ENCODE results near the gene HMGCS2. TPM values are rescaled to one million over a fixed set of nuclear protein-coding genes. Genes with fewer than 3 reads are reported as not detected.

HMGCS2 gene
- total RNA-seq, result 1 to 10 TPM in 1 of 4 donors, under 1 TPM in 1, not detected in 2; 0.83 to 1.1 TPM

DNA sequence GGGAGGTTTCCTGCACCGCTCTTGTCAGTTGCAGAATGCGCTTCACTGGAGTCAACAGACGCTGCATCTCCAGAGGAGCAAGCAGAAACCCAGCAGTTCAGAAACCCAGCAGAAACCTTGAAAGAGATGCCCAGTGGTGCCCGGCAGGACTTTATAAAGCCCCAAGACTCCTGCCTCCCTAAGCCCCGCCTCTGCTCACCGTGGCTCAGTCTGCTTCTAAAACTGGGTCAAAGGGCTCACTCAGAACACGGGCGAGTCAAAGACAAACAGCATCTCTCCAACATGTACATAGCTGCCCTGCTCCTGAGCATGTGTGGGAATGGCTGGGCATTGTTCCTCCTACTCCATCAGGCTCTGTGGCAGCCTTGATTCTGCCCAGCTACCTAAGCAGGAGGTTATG lies at the start of gene HMGCS2:
HMGCS2 (minus strand) TSS at position 128 of the 400 bp plus-strand sequence; CDS start at position 67, 61 bp downstream.
- Histone ChIP-seq H3K9me3 (no peaks in the 10 kb centered on the region), H3K27ac (replicated peaks in 1 of 4) (peak within 1 kb of the TSS in 1 of 4 donors; percentile 10), H3K27me3 (no peaks in the 10 kb centered on the region), H3K4me3 (no peak within 1 kb of the TSS), H3K36me3 (no peaks in the 10 kb centered on the region), H3K4me1 (peaks cover 15 to 37% (median 28%) of the 10 kb centered on the region in 4 donors)
- WGBS, result 67% methylated on average over 8 of the region's 8 CpGs
- intact Hi-C loops (cut with DNase I), result no loop called here
- TF ChIP-seq POLR2AphosphoS5 (IDR thresholded peaks at IDR 0.05), result no peak
- no peak for TF ChIP-seq EP300 (IDR thresholded peaks at IDR 0.05)
- no peak for TF ChIP-seq POLR2A (IDR thresholded peaks at IDR 0.05; ENCODE audit: low read depth)
- peak; percentile 80 for DNase-seq (ENCODE audit: extremely low spot score)

DNA sequence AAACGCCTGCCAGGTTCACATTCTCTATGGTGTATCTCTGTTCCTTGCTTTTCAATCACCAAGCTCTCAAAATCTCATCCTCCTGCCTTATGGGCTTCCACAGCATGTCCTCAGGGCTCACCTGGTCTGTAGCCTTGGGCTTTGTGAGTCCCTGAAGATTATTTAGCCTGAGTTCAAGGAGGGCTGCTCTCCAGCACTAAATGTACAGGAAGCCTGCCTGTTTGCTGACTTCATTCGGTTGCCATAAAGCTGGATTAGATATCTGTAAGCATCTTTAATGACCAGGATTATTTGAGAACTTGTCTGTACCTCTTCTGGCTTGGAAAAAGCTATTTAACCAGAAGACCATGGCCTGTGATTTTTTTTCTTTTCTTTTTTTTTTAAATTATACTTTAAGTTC lies 49.5 kb upstream of the HMGCS2 start:
- H3K36me3 ChIP-seq, result no peaks in the 10 kb centered on the region
- WGBS, result 78% methylated on average over 2 of the region's 2 CpGs
- H3K4me3 ChIP-seq, result no peak overlapping the region
- H3K27ac ChIP-seq (replicated peaks in 1 of 4), result no peak overlapping the region
- no peaks in the 10 kb centered on the region for H3K9me3 ChIP-seq
- TF ChIP-seq, protein P1, sequence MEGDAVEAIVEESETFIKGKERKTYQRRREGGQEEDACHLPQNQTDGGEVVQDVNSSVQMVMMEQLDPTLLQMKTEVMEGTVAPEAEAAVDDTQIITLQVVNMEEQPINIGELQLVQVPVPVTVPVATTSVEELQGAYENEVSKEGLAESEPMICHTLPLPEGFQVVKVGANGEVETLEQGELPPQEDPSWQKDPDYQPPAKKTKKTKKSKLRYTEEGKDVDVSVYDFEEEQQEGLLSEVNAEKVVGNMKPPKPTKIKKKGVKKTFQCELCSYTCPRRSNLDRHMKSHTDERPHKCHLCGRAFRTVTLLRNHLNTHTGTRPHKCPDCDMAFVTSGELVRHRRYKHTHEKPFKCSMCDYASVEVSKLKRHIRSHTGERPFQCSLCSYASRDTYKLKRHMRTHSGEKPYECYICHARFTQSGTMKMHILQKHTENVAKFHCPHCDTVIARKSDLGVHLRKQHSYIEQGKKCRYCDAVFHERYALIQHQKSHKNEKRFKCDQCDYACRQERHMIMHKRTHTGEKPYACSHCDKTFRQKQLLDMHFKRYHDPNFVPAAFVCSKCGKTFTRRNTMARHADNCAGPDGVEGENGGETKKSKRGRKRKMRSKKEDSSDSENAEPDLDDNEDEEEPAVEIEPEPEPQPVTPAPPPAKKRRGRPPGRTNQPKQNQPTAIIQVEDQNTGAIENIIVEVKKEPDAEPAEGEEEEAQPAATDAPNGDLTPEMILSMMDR (IDR thresholded peaks at IDR 0.05), result no peak
- TF ChIP-seq POLR2A (IDR thresholded peaks at IDR 0.05; ENCODE audit: low read depth) (no peak), POLR2AphosphoS5 (IDR thresholded peaks at IDR 0.05) (no peak), EP300 (IDR thresholded peaks at IDR 0.05) (no peak)
- intact Hi-C loops (cut with DNase I), result no loop called here
- peaks cover 0 to 7% (median 0%) of the 10 kb centered on the region in 4 donors for H3K27me3 ChIP-seq
- H3K4me1 ChIP-seq, result no peaks in the 10 kb centered on the region
- no peak for DNase-seq (ENCODE audit: extremely low spot score)

DNA sequence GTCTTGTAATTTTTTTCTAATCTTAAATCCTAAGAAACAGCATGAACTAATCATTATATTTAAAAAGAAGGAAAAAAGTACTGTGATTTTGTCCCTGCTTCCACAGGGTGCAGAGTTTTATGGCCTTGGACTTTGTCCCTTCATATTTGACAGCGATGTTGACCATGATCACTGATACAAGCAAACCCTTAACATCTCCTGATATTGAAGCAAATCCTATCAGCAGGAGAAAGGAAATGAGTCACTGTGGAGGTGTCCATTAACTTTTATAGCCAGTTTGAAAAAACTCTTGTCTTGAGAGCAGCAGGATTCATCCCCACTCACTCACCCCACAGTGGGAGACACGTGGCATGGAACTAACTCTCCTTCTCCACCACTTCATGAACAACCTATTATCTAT lies 47.7 kb upstream of the HMGCS2 start:
- H3K36me3 ChIP-seq, result no peaks in the 10 kb centered on the region
- DNase-seq (ENCODE audit: extremely low spot score), result no peak
- H3K4me3 ChIP-seq, result no peak overlapping the region
- intact Hi-C loops (cut with DNase I), result no loop called here
- H3K27ac ChIP-seq (replicated peaks in 1 of 4), result no peak overlapping the region
- no peaks in the 10 kb centered on the region for H3K9me3 ChIP-seq
- no peaks in the 10 kb centered on the region for H3K27me3 ChIP-seq
- 90% methylated on average over 2 of the region's 2 CpGs for WGBS
- no peaks in the 10 kb centered on the region for H3K4me1 ChIP-seq
- no peak for TF ChIP-seq POLR2AphosphoS5 (IDR thresholded peaks at IDR 0.05)
- TF ChIP-seq, protein P1 (IDR thresholded peaks at IDR 0.05), result no peak
- no peak for TF ChIP-seq EP300 (IDR thresholded peaks at IDR 0.05)
- TF ChIP-seq POLR2A (IDR thresholded peaks at IDR 0.05; ENCODE audit: low read depth), result no peak

DNA sequence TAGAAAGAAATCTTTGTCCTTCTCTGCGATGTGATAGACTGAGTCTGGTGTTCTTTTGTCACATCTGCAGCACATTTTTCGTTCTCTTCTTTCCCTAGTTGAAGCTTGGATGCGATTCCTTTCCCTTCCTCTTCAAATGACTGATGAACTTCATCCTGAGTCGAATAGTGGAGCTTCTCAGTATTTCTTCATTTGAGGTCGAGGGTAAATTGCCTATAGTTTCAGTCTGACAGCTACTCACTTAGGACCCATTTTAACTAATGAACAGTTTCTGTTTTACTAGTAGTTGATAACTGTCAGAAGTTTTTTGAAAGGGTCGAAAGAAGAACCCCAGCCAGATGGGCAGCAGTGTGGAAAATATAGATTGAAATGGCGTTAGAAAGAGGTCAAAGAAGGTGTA lies 47.2 kb upstream of the HMGCS2 start:
- Histone ChIP-seq H3K36me3 (no peaks in the 10 kb centered on the region), H3K4me1 (no peaks in the 10 kb centered on the region), H3K27ac (replicated peaks in 1 of 4) (no peak overlapping the region), H3K27me3 (no peaks in the 10 kb centered on the region), H3K9me3 (no peaks in the 10 kb centered on the region), H3K4me3 (no peak overlapping the region)
- WGBS, result 82% methylated on average over 7 of the region's 7 CpGs
- intact Hi-C loops (cut with DNase I), result no loop called here
- DNase-seq (ENCODE audit: extremely low spot score), result no peak
- TF ChIP-seq EP300 (IDR thresholded peaks at IDR 0.05) (no peak), POLR2AphosphoS5 (IDR thresholded peaks at IDR 0.05) (no peak), POLR2A (IDR thresholded peaks at IDR 0.05; ENCODE audit: low read depth) (no peak)
- TF ChIP-seq, protein P1 (IDR thresholded peaks at IDR 0.05), result no peak

DNA sequence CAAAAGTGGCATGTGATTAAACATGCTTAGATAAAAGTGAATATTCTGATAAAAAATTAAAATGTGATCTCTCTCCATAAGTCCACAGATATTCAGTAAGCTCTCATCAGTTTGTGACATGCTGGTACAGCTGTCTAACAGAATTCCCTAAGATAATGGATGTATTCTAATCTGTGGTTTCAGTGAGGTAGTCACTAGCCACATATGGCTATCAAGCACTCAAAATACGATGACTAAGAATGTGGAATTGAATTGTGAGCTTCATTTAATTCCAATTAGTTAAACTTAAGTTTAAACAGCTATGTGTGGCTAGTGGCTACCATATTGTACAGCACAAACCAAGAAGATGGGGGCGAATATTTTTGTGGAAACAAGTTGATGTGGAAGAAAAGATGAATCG lies 46.7 kb upstream of the HMGCS2 start:
- Histone ChIP-seq H3K9me3 (no peaks in the 10 kb centered on the region), H3K36me3 (no peaks in the 10 kb centered on the region), H3K27me3 (no peaks in the 10 kb centered on the region), H3K4me1 (no peaks in the 10 kb centered on the region), H3K4me3 (no peak overlapping the region), H3K27ac (replicated peaks in 1 of 4) (no peak overlapping the region)
- 86% methylated on average over 3 of the region's 3 CpGs for WGBS
- DNase-seq (ENCODE audit: extremely low spot score), result no peak
- TF ChIP-seq POLR2A (IDR thresholded peaks at IDR 0.05; ENCODE audit: low read depth), result no peak
- no peak for TF ChIP-seq POLR2AphosphoS5 (IDR thresholded peaks at IDR 0.05)
- no peak for TF ChIP-seq EP300 (IDR thresholded peaks at IDR 0.05)
- TF ChIP-seq, protein P1 (IDR thresholded peaks at IDR 0.05), result no peak
- intact Hi-C loops (cut with DNase I), result no loop called here
